GM12878 (cell line): ENCODE measurements around the gene HUS1. TPM values are rescaled to one million over a fixed set of nuclear protein-coding genes. Genes with fewer than 3 reads are reported as not detected.

Experiments
- ATAC-seq: fragments of 200-7000 bp; cut with Tn5 transposase; 3 replicates; pipeline ENCODE4 v1.9.1; 2020; ENCODE audit warnings: mild to moderate bottlenecking, moderate library complexity
- BruUV-seq: library from RNA; stranded (reverse); fragments of 400-500 nt; replicated peaks from 2 replicates; lab custom pipeline; 2021; lab: Mats Ljungman, UMichigan
- CTCF ChIA-PET: fragments of 300-600 bp; sonication (Branson Sonifier 250); formaldehyde crosslinking; extraction: SDS; loops from one replicate; lab custom pipeline; 2021; ENCODE audit warnings: inconsistent platforms; lab: Yijun Ruan, JAX
- POLR2A ChIA-PET: fragments of 350-600 bp; formaldehyde crosslinking; extraction: SDS; loops from one replicate; lab custom pipeline; 2021; ENCODE audit warnings: inconsistent platforms; lab: Charles Lee
- RAD21 ChIA-PET: fragments of 300-600 bp; sonication (Branson Sonifier 250); formaldehyde crosslinking; loops from one replicate; lab custom pipeline; 2023; ENCODE audit warnings: antibody characterized with exemption; ENCODE audit not compliant: unreplicated experiment; lab: Charles Lee
- SMC1A ChIA-PET: fragments of 300-600 bp; sonication (Branson Sonifier 250); formaldehyde crosslinking; loops from one replicate; lab custom pipeline; 2023; ENCODE audit not compliant: unreplicated experiment, uncharacterized antibody; lab: Charles Lee
- DNase-seq: peaks from one replicate; pipeline ENCODE4 v3.0.0-alpha.2; 2011; ENCODE audit warnings: low read depth, low spot score
- FAIRE-seq: peaks from 3 replicates; lab custom pipeline; 2011; peaks lifted over from hg19 to GRCh38; lab: Jason Lieb, UNC
- H2AFZ ChIP-seq: 2 replicates; pipeline ENCODE4 v1.6.0; 2011; ENCODE audit warnings: low read depth, low read length, control low read depth; ENCODE audit not compliant: control insufficient read depth
- H3K27ac ChIP-seq: 2 replicates; pipeline ENCODE4 v1.5.1; 2011; ENCODE audit warnings: control low read depth; ENCODE audit not compliant: control insufficient read depth, insufficient read depth
- H3K27me3 ChIP-seq, 2 experiments: replicated peaks in 1 of 2; 2 replicates each; pipeline versions ENCODE4 v1.6.0 to v1.6.1; 2011; ENCODE audit warnings: low read length in 1 of 2; ENCODE audit not compliant: control insufficient read depth in 2 of 2, insufficient read depth in 2 of 2
- H3K36me3 ChIP-seq, 2 experiments: 2 replicates each; pipeline ENCODE4 v1.5.1; 2011; ENCODE audit warnings: low read length in 1 of 2; ENCODE audit not compliant: control insufficient read depth in 2 of 2, insufficient read depth in 2 of 2
- H3K4me1 ChIP-seq: 2 replicates; pipeline ENCODE4 v1.6.1; 2011; ENCODE audit warnings: mild to moderate bottlenecking, low read length, moderate library complexity, mixed read lengths; ENCODE audit not compliant: control insufficient read depth, insufficient read depth
- H3K4me2 ChIP-seq: 2 replicates; pipeline ENCODE4 v1.6.0; 2011; ENCODE audit warnings: control low read depth; ENCODE audit not compliant: control insufficient read depth, insufficient read depth
- H3K4me3 ChIP-seq: fragments of 200-600 bp; sonication (generic); 2 replicates; pipeline ENCODE4 v1.5.1; 2016
- H3K79me2 ChIP-seq: 2 replicates; pipeline ENCODE4 v1.6.0; 2011; ENCODE audit warnings: low read length; ENCODE audit not compliant: control insufficient read depth, insufficient read depth
- H3K9ac ChIP-seq: 2 replicates; pipeline ENCODE4 v1.8.0; 2011; ENCODE audit warnings: low read length, control low read depth, mixed read lengths; ENCODE audit not compliant: control insufficient read depth, insufficient read depth
- H3K9me3 ChIP-seq: replicated peaks from 3 replicates; pipeline ENCODE4 v1.5.1; 2011; ENCODE audit warnings: mild to moderate bottlenecking, low read length; ENCODE audit not compliant: control insufficient read depth, insufficient read depth
- H4K20me1 ChIP-seq: 2 replicates; pipeline ENCODE4 v1.6.0; 2011; ENCODE audit not compliant: control insufficient read depth, insufficient read depth
- ATF2 ChIP-seq: IDR thresholded peaks from 2 replicates; pipeline ENCODE4 v1.6.1; 2012; ENCODE audit warnings: low read length, inconsistent platforms
- BACH1 ChIP-seq: fragments of 450-650 bp; IDR thresholded peaks from 2 replicates; pipeline ENCODE4 v1.6.1; 2017; ENCODE audit warnings: mild to moderate bottlenecking, borderline replicate concordance
- CREB1 ChIP-seq: IDR thresholded peaks from 2 replicates; pipeline ENCODE4 v1.6.1; 2012; ENCODE audit warnings: low read depth, mild to moderate bottlenecking, inconsistent platforms
- CREM ChIP-seq: IDR thresholded peaks from 2 replicates; pipeline ENCODE4 v1.6.1; 2014; ENCODE audit warnings: antibody characterized with exemption, low read depth
- ELK1 ChIP-seq: IDR thresholded peaks from 2 replicates; pipeline ENCODE4 v1.6.1; 2012; ENCODE audit warnings: low read depth, low read length, improper control_type of control experiment
- HDAC2 ChIP-seq: fragments of 200-600 bp; sonication (generic); IDR thresholded peaks from 2 replicates; pipeline ENCODE4 v1.6.1; 2017
- HDAC6 ChIP-seq: fragments of 200-600 bp; sonication (generic); IDR thresholded peaks from one replicate; pipeline ENCODE4 v1.8.0; 2017; ENCODE audit warnings: antibody characterized with exemption; ENCODE audit not compliant: unreplicated experiment
- HDGF ChIP-seq: fragments of 450-650 bp; IDR thresholded peaks from 2 replicates; pipeline ENCODE4 v1.6.1; 2016; ENCODE audit warnings: antibody characterized with exemption
- MXI1 ChIP-seq: fragments of 150-350 bp; IDR thresholded peaks from 2 replicates; pipeline ENCODE4 v1.6.1; 2011; ENCODE audit warnings: low read depth, mild to moderate bottlenecking, inconsistent platforms, low read length, improper control_type of control experiment
- PAX5 ChIP-seq: IDR thresholded peaks from 2 replicates; pipeline ENCODE4 v1.6.1; 2011; ENCODE audit warnings: low read depth, low read length, borderline replicate concordance
- RB1 ChIP-seq: fragments of 450-650 bp; formaldehyde crosslinking; IDR thresholded peaks from 2 replicates; pipeline ENCODE4 v1.6.1; 2017; ENCODE audit warnings: mild to moderate bottlenecking, borderline replicate concordance
- RCOR1 ChIP-seq: conservative IDR thresholded peaks from 2 replicates; pipeline ENCODE4 v1.6.1; 2012; ENCODE audit warnings: low read depth, low read length, improper control_type of control experiment
- RFX5 ChIP-seq: IDR thresholded peaks from 2 replicates; pipeline ENCODE4 v1.6.1; 2011; ENCODE audit warnings: low read depth, low read length, improper control_type of control experiment
- RUNX3 ChIP-seq: IDR thresholded peaks from 2 replicates; pipeline ENCODE4 v1.6.1; 2012; ENCODE audit warnings: low read length, inconsistent platforms
- SP1 ChIP-seq: IDR thresholded peaks from one replicate; pipeline ENCODE4 v1.6.1; 2011; ENCODE audit warnings: low read depth, low read length
- SRF ChIP-seq, 2 experiments: IDR thresholded peaks; 2 replicates each; pipeline ENCODE4 v1.6.1; 2011; ENCODE audit warnings: low read depth in 2 of 2, low read length in 2 of 2, mild to moderate bottlenecking in 1 of 2, moderate library complexity in 1 of 2
- STAT1 ChIP-seq: fragments of 450-650 bp; conservative IDR thresholded peaks from 2 replicates; pipeline ENCODE4 v1.6.1; 2014; ENCODE audit warnings: antibody characterized with exemption, mild to moderate bottlenecking
- STAT3 ChIP-seq: IDR thresholded peaks from 2 replicates; pipeline ENCODE4 v1.6.1; 2011; ENCODE audit warnings: low read depth, low read length, improper control_type of control experiment
- TCF3 ChIP-seq: IDR thresholded peaks from 2 replicates; pipeline ENCODE4 v1.6.1; 2012; ENCODE audit warnings: low read depth, mild to moderate bottlenecking, low read length, borderline replicate concordance; ENCODE audit not compliant: insufficient read depth
- USF1 ChIP-seq: IDR thresholded peaks from 2 replicates; pipeline ENCODE4 v1.6.1; 2011; ENCODE audit warnings: borderline replicate concordance, low read depth, mild to moderate bottlenecking, moderate library complexity, mixed read lengths, low read length; ENCODE audit not compliant: insufficient read depth; ENCODE audit errors: extremely low read length
- YY1 ChIP-seq: IDR thresholded peaks from 2 replicates; pipeline ENCODE4 v1.6.1; 2011; ENCODE audit warnings: low read depth, mild to moderate bottlenecking, low read length
- ZSCAN29 ChIP-seq: fragments of 450-650 bp; IDR thresholded peaks from 2 replicates; pipeline ENCODE4 v1.6.1; 2017; ENCODE audit warnings: mild to moderate bottlenecking, moderate library complexity
- WGBS: methylation state at CpG from one replicate; pipeline ENCODE4 v1.1.6; 2016; ENCODE audit warnings: low lambda C conversion rate; ENCODE audit not compliant: insufficient replicate concordance, insufficient coverage; ENCODE audit errors: missing lambda C conversion rate; 5-methylcytosine and 5-hydroxymethylcytosine counted together
- in situ Hi-C: fragments of 300-500 bp; cut with MboI; formaldehyde crosslinking; loops from 9 replicates; pipeline ENCODE4 v1.14.3; 2018; ENCODE audit warnings: mixed read lengths
- intact Hi-C: fragments of 100-400 bp; cut with micrococcal nuclease; formaldehyde crosslinking; loops from one replicate; pipeline ENCODE4 v1.14.2; 2022; ENCODE audit not compliant: unreplicated experiment
- polyA plus RNA-seq, 11 experiments: library from polyadenylated mRNA; depleted of rRNA in 4 of 11; unstranded in 6 of 11; stranded (reverse) in 5 of 11; fragments of >200 nt; fragmentation: Nextera tagmentation in 4 of 11; fragmentation: Illumina TruSeq in 1 of 11; extraction: Ambion mirVana in 4 of 11; extraction: Trizol in 1 of 11; gene quantifications; 1 replicate in 1 of 11; 2 replicates in 10 of 11; pipeline versions ENCODE4 v1.2.1 to v1.2.3, GENCODE V29; 2011 to 2016; ENCODE audit warnings: inconsistent platforms in 2 of 11, missing spikeins in 2 of 11, low read depth in 1 of 11
- total RNA-seq, 4 experiments: library from RNA; depleted of rRNA in 3 of 4; stranded (reverse); fragments of >200 nt in 3 of 4; fragmentation: Illumina TruSeq in 1 of 4; extraction: Trizol in 1 of 4; gene quantifications; 2 replicates each; pipeline versions ENCODE4 v1.2.1 to v1.2.3, GENCODE V29; 2013 to 2021

The HUS1 gene
- total and polyA plus RNA-seq, 10 of the 15 experiments (the other 5 are each of a cell fraction or from before 2014, with no cell fraction given), result 10.4 to 35.5 (median 22.6) TPM

GRCh38 chr7:47937711-47938573, 41.5 kb downstream of the HUS1 start:
- SMC1A ChIA-PET, result interaction anchor here (0.9 to 2.4 kb wide), 6 partner anchors 7 to 173 kb away, joined by 3 to 13 read pairs (median 4); no protein-coding TSS in a partner anchor
- TF ChIP-seq MXI1, result no peak
- TF ChIP-seq HDAC6, result no peak
- peak; percentile 38 to 83; a peak in 3 of 4 replicates for TF ChIP-seq SRF (IDR thresholded peaks at IDR 0.05; ENCODE audit: low read depth in 2 of 2, low read length in 2 of 2)
- TF ChIP-seq USF1, result no peak
- TF ChIP-seq RFX5, result no peak
- peak; percentile 92 for TF ChIP-seq TCF3
- TF ChIP-seq PAX5, result peak; percentile 80; the same call in 1 of the 2 replicates
- no peak for TF ChIP-seq STAT3
- TF ChIP-seq ELK1, result no peak
- TF ChIP-seq CREB1, result 0 out of 2 replicates have a peak, but pooled peaks have one; percentile 43
- no peak for TF ChIP-seq RCOR1
- no peak for TF ChIP-seq RB1
- no peak for TF ChIP-seq STAT1
- no peak for TF ChIP-seq HDGF
- 0 out of 2 replicates have a peak, but pooled peaks have one; percentile 13 for TF ChIP-seq YY1
- TF ChIP-seq CREM, result peak; percentile 86
- TF ChIP-seq SP1, result peak; percentile 50
- no peak for TF ChIP-seq HDAC2
- no peak for TF ChIP-seq ZSCAN29
- no peak; the same call in 1 of the 2 replicates for TF ChIP-seq ATF2
- TF ChIP-seq RUNX3, result peak; percentile 83
- no peak for TF ChIP-seq BACH1

More at GRCh38 chr7:47937711-47938573, 41.5 kb downstream of the HUS1 start:
- ChIA-PET POLR2A (no interaction called here), RAD21 (interaction anchor here (0.9 to 3.0 kb wide), 4 partner anchors 9 to 170 kb away, joined by 3 to 17 read pairs (median 3); partner anchors contain the start of gene PKD1L1), CTCF (interaction anchor here (0.8 to 2.3 kb wide), 14 partner anchors 9 to 671 kb away, joined by 3 to 11 read pairs (median 4); no protein-coding TSS in a partner anchor)
- no peaks in the 10 kb centered on the region for H3K79me2 ChIP-seq
- FAIRE-seq, result peak; percentile 87
- no TSS peak for BruUV-seq
- ATAC-seq, result peak; percentile 54
- peak overlapping the region; percentile 68 for H3K27ac ChIP-seq
- DNase-seq, result peak; percentile 31
- in situ Hi-C loops (loop anchor here (25.0 kb wide), 1 partner anchor 1824 kb away; the partner anchor contains the start of gene VWC2), intact Hi-C loops (loop anchor here (1.0 to 5.0 kb wide), 3 partner anchors 147 to 672 kb away; no protein-coding TSS in a partner anchor)
- H3K9ac ChIP-seq, result peak overlapping the region; percentile 28
- peaks cover 0 to 1% of the 10 kb centered on the region in 2 experiments; a peak in 2 of 4 replicates for H3K27me3 ChIP-seq
- no peaks in the 10 kb centered on the region for H4K20me1 ChIP-seq
- WGBS, result 14% methylated on average over 11 of the region's 11 CpGs
- no peaks in the 10 kb centered on the region for H3K36me3 ChIP-seq
- peak overlapping the region; percentile 9; the same call in 1 of the 2 replicates for H3K4me3 ChIP-seq
- H3K4me1 ChIP-seq, result peaks cover 28% of the 10 kb centered on the region
- no peak overlapping the region for H2AFZ ChIP-seq
- H3K9me3 ChIP-seq, result no peaks in the 10 kb centered on the region
- H3K4me2 ChIP-seq, result peak overlapping the region; percentile 92
